Body of pancreas (tissue), 4 donors: ENCODE data around the gene HNRNPCL2.
"Not testable (repeated sequence)": the region's sequence is repeated elsewhere in the genome, so short reads cannot be mapped to it uniquely, and the experiment has no call there.

Experiments
- POLR2A ChIP-seq, 3 donors: fragments of 450-650 bp; IDR thresholded peaks; one replicate each; pipeline ENCODE4 v1.6.1; 2016; ENCODE audit warnings: antibody characterized with exemption in 3 of 3, mild to moderate bottlenecking in 2 of 3
- TF ChIP-seq, protein P1 (sequence below), 7 experiments: fragments of 450-650 bp in 4 of 7; fragments of 200-600 bp in 3 of 7; sonication (generic) in 3 of 7; IDR thresholded peaks; one replicate each; pipeline ENCODE4 v1.5.1; 2016 to 2019; ENCODE audit warnings: antibody characterized with exemption in 7 of 7

DNA sequence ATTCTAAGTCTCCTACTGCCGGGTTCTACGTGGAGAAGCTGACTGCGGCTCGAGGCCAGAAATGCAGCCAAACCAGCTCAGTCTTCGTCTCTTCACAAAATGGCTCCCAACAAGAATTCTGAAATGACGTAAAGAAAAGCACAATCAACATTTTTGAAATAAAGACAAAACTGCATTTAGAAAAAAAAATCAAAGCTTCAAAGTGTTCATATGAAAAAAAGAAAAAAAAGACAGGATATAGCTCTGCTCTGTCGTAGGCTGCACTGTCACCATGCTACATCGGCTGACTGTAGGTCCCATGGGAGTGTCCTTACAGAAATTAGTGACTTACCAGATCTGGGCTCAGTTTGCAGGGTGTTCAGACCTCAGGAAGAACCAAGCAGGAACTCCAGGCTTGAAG is 48.9 kb upstream of the HNRNPCL2 start, which contains the start of gene HNRNPCL4:
- TF ChIP-seq, protein P1, sequence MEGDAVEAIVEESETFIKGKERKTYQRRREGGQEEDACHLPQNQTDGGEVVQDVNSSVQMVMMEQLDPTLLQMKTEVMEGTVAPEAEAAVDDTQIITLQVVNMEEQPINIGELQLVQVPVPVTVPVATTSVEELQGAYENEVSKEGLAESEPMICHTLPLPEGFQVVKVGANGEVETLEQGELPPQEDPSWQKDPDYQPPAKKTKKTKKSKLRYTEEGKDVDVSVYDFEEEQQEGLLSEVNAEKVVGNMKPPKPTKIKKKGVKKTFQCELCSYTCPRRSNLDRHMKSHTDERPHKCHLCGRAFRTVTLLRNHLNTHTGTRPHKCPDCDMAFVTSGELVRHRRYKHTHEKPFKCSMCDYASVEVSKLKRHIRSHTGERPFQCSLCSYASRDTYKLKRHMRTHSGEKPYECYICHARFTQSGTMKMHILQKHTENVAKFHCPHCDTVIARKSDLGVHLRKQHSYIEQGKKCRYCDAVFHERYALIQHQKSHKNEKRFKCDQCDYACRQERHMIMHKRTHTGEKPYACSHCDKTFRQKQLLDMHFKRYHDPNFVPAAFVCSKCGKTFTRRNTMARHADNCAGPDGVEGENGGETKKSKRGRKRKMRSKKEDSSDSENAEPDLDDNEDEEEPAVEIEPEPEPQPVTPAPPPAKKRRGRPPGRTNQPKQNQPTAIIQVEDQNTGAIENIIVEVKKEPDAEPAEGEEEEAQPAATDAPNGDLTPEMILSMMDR (IDR thresholded peaks at IDR 0.05), result not testable (repeated sequence)
- TF ChIP-seq POLR2A (IDR thresholded peaks at IDR 0.05), result not testable (repeated sequence)
